ENCODE data around the gene SH3GL2.

SH3GL2 gene

DNA sequence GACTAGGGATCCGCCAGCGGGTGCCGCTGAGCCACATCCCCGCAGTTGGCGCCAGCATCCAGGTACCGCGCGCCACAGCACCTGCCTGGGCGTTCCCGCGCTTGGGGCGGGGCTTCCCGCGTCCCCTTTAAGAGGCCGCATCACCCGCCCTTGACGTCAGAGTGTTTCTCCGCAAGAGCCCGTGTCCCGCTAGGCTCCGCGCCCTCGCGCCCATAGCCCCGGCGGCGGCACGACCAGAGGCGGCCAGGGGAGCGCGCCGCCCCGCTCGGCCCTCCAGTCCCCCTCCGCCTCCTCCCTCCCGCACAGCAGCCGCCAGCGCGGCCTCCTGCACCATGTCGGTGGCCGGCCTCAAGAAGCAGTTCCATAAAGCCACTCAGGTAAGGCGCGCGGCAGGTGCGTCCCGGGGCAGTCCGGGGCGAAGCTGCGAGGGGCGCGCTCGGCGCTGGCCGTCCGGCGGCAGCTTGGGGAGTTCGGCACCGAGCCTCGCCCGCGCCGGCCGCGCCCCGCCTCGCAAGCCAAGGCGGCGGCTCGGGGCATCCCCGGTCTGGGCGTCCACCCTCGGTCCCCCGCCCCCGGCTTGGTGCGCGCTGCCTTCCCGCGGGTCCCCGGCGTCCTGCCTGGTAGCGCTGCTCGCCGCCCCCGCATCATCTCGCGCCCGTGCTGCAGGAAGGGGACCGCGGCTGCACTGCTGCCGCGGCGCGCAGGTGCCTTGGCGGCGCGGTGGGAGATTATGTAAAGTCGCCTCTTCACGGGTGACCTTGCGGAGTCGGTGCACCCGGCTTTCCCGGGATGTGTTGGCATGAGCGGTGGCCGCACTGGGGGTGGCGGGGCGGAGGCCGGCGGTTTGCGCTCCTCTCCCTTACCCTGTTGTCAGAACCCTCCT is at the start of gene SH3GL2:
SH3GL2 (plus strand) TSS at position 156 of the 883 bp plus-strand sequence.
- DNase-seq, result peak in 10 of 14 donors; percentile 19 to 86 (median 39)

DNA sequence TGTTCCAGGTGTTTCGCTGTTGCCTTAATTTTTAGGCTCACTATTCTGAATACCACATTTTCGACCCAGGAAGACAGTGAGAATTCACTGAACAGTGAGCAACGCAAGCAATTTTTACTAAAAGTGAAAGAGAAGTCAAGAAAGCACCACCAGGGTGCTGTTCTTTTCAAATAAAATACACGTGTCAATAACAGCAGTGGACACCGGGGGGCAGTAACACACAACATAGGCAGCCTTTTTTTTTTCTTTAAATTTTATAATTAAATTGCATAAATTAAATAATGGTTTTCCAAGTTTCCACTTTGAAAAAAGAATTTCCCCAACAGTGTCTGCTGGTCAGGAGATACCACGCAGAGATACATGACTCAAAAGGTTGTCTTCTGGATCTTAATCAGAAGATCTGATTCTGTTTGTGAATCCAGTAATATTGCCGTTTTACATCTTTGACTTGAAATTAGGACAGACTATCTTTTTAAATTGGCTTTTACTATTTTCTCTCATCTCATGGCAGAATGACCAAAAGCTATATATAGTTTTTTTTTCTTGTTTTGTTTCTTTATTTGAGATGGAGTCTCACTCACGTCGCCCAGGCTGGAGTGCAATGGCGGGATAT is 47.1 kb upstream of the SH3GL2 start:
- peak in 6 of 14 donors; percentile 1 to 35 (median 8) for DNase-seq

DNA sequence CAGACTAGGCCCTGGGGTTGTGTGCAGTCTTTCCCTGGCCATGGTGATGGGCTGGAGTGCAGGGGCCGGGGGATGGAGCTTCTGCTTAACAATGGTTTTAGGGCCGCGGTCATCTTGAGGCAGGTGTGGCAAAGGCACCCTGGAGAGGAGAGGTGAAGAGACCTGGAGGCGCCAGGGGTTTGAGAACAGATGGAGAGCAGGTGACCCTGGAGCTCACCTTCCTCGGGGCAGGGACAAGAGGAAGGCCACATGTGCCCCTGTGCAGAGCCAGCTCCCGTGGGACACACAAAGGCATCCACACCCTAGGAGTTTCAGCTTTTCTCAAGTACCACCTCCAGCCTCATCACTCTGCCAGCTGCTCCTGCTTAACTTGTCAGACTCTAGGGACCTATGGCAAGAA is 46.4 kb upstream of the SH3GL2 start:
- no peak for DNase-seq

DNA sequence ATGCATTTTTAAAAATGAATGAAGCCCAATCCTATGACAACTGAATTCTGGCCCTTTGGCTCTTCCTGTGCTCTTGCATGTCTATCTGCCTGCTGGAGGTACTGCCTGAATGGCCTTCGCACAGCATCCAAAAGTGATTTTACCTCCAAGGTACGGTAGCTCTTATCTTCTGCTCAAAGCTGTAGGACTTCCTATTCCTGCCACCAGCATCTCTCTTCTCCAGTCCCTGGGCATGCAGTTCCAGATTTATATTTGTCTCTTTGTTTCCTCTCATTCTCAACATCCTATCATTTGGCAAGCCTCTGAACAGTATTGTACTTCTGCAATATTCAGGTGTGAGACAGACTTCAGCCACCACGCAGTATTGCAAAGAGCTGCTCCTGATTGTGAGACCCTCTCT is 43.7 kb upstream of the SH3GL2 start:
- DNase-seq, result peak in 1 of 14 donors; percentile 44

DNA sequence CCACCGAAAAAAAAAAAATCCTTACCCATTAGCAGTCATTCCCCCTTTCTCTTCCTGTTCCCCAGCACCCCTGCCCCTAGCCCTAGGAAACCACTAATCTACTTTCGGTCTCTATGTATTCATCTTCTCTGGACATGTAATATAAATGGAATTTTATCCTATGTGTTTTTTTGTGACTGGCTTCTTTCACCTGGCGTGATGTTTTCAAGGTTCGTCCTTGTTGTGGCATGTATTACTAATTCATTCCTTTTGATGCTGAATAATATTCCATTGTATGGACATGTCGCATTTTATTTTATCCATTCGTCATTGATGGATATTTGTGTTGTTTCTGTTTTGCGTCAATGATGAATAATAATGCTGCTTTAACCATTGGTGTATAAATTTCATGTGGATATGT is 42.8 kb upstream of the SH3GL2 start:
- DNase-seq, result no peak

- no peak for DNase-seq
Measured at GRCh38 chr9:17551023-17551422, 27.8 kb upstream of the SH3GL2 start.

- no peak for DNase-seq
Measured at GRCh38 chr9:17555362-17556054, 23.4 kb upstream of the SH3GL2 start.

- no peak for DNase-seq
Measured at GRCh38 chr9:17556255-17556654, 22.6 kb upstream of the SH3GL2 start.

GRCh38 chr9:17556935-17557334 is 21.9 kb upstream of the SH3GL2 start:
- no peak for DNase-seq

GRCh38 chr9:17571825-17572224 is 7.0 kb upstream of the SH3GL2 start:
- DNase-seq, result no peak

DNA sequence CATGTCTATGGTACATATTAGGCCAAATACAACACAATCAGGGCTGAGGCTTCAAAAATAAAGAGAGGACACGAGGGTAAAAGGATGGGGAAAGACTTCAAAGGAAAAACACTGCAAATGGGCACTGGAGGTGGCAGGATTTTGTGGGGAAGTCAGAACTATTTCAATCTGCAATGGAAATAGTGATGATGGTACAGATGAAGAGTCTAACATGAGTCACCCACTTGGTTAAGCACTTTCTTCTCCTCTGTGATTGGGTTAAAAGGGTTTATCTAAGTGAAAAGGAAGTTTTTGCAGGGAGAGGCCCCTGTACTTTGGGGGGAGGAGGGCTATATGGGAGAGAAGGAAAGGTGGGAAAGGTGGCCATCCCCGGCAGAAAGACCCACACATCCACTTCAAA is 4.5 kb upstream of the SH3GL2 start:
- no peak for DNase-seq

DNA sequence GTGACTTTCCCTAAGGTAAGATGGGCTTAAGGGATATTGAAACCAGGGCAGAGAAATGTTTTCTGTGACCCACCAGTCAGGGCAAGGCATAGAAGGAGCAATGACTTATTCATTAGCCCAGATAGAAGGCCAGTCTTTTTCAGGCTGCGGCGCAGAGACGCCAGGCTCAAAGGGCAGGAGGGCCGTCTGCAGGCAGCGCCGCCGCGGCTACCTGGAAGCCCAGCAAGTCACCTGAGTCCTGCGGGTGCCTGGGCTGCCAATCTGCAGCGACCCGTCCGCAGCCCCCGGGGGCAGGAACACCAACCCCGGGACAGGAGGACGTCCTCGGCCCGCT is 322 bp upstream of the SH3GL2 start:
- no peak for DNase-seq

- no peak for DNase-seq
Measured at GRCh38 chr9:17580119-17580518, 1.3 kb downstream of the SH3GL2 start.

- DNase-seq, result no peak
Measured at GRCh38 chr9:17587113-17587512, 8.2 kb downstream of the SH3GL2 start.

GRCh38 chr9:17588395-17588794 is 9.5 kb downstream of the SH3GL2 start:
- no peak for DNase-seq

- no peak for DNase-seq
Measured at GRCh38 chr9:17588941-17589340, 10.1 kb downstream of the SH3GL2 start.

DNA sequence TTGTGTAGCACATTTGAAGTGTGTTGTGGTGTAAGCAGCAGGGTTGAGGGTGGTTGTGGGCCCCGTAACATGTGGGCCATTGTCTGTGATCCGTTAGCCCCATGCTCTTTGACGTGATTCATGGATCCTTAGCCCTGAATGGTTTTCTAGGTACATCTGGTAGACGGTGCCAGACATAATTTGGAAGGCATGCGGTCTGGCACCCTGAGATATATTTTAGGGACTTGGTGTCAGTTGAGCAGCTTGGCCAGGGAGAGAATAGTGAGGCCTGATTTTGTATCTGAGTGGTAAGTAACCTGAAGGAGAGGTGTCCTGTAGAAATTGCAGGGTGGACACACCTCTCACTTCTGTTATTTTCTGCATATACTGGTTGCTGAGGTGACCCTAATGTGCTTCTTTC is 10.9 kb downstream of the SH3GL2 start:
- no peak for DNase-seq

GRCh38 chr9:17594961-17595360 is 16.1 kb downstream of the SH3GL2 start:
- no peak for DNase-seq

GRCh38 chr9:17597977-17598376 is 19.1 kb downstream of the SH3GL2 start:
- no peak for DNase-seq

DNA sequence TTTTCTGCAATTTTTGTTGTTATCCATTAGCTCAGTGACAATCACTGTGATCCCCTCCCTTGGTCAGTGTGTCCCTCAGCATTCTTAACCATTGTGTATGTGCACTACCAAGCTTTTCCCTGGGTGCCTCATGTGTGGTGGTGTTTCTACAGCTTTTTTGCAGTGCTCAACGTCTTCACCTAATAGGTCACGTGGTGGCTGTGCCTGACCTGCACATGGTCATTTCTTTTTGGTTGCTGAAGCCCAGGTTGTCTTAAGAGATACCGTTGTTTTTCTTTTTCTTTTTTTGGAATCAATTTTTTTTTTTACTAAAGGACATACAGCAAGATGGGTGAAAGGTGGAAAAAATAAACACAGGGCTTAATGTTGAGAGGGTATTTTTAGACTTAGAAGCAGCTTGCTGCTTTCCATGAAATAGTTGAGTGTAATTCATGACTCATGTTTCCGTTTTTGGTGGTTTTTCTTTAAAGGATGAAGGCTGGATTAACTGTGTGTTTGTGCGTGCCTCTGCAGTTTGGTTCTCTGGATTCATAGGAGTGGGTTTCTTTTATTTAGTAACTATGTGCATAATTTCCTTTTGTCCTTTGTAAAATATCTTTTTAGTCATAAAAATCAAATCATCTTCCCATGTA is 22.2 kb downstream of the SH3GL2 start:
- no peak for DNase-seq

DNA sequence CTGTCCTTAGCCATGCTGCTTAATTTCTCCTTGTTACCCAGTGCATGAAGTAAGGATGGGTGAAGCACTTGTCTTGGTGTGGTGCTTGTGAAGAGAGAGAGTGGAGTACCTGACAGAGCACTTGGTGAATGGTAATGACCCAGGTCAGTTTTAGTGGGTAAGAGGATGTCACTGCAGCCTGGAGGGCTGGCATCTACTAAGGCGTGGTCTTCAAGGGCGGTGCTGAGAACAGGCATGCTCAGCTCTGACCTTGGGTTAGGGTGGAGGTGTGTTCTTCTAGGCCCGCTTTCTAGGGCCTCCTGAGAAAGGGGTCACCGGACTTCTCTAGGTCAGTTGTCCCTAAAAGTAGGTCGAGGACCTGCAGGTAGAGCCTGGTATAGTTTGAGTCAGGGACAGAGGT is 25.7 kb downstream of the SH3GL2 start:
- no peak for DNase-seq

GRCh38 chr9:17609312-17610005 is 30.6 kb downstream of the SH3GL2 start:
- no peak for DNase-seq
